T-cell (primary cell): Measurements from ENCODE around the gene TGIF1. TPM values are rescaled to one million over a fixed set of nuclear protein-coding genes. Genes with fewer than 3 reads are reported as not detected.

Experiments
- ATAC-seq, 4 experiments: fragments of 200-7000 bp in 3 of 4; fragments of 150-1000 bp in 1 of 4; cut with Tn5 transposase; replicated peaks in 1 of 4; 1 replicate in 3 of 4; 2 replicates in 1 of 4; pipeline ENCODE4 v1.10.0; 2021; ENCODE audit warnings: moderate library complexity in 3 of 4, mild to moderate bottlenecking in 2 of 4, moderate number of reproducible peaks in 1 of 4
- CTCF ChIA-PET, 2 donors: fragments of 300-600 bp; sonication (Branson Sonifier 250); formaldehyde crosslinking; loops; one replicate each; lab custom pipeline; 2022; ENCODE audit warnings: antibody characterized with exemption in 2 of 2; lab: Charles Lee
- POLR2A ChIA-PET, 2 donors: fragments of 300-600 bp; sonication (Branson Sonifier 250); formaldehyde crosslinking; loops; one replicate each; lab custom pipeline; 2022; ENCODE audit warnings: antibody characterized with exemption in 2 of 2; lab: Charles Lee
- DNase-seq, 35 experiments: peaks; one replicate each; pipeline versions ENCODE4 v3.0.0 to v3.0.0-alpha.2; 2013 to 2023
- H3K27ac ChIP-seq: one replicate; pipeline ENCODE4 v1.5.1; 2013; ENCODE audit warnings: low read length
- H3K27me3 ChIP-seq, 2 experiments: replicated peaks in 1 of 2; 1 replicate in 1 of 2; 2 replicates in 1 of 2; pipeline versions ENCODE4 v1.6.1 to v1.7.0; 2013; ENCODE audit warnings: low read length in 1 of 2, mixed read lengths in 1 of 2; ENCODE audit not compliant: control insufficient read depth in 2 of 2, insufficient read depth in 2 of 2; ENCODE audit errors: extremely low read depth in 1 of 2
- H3K36me3 ChIP-seq, 2 donors: 1 replicate in 1 of 2; 2 replicates in 1 of 2; pipeline versions ENCODE4 v1.6.1 to v1.7.0; 2013; ENCODE audit warnings: low read length in 1 of 2; ENCODE audit not compliant: control insufficient read depth in 2 of 2, insufficient read depth in 1 of 2; ENCODE audit errors: extremely low read depth in 1 of 2
- H3K4me1 ChIP-seq, 2 experiments: 1 replicate in 1 of 2; 2 replicates in 1 of 2; pipeline versions ENCODE4 v1.6.1 to v1.7.0; 2013; ENCODE audit warnings: low read length in 2 of 2, mixed read lengths in 1 of 2; ENCODE audit not compliant: insufficient read depth in 2 of 2, control insufficient read depth in 1 of 2; ENCODE audit errors: extremely low read depth in 1 of 2
- H3K4me3 ChIP-seq, 2 donors: 1 replicate in 1 of 2; 2 replicates in 1 of 2; pipeline versions ENCODE4 v1.5.1 to v1.7.0; 2013; ENCODE audit warnings: mild to moderate bottlenecking in 2 of 2, low read length in 1 of 2, moderate library complexity in 1 of 2; ENCODE audit not compliant: control insufficient read depth in 1 of 2; ENCODE audit errors: extremely low read depth in 1 of 2
- H3K9me3 ChIP-seq: 2 replicates; pipeline ENCODE4 v1.7.0; 2013
- H3K27ac Mint-ChIP-seq, 2 donors: one replicate each; pipeline ENCODE4 v1.8.0; 2020 to 2021; ENCODE audit warnings: mild to moderate bottlenecking in 2 of 2, mixed read lengths in 2 of 2
- H3K27me3 Mint-ChIP-seq, 2 donors: one replicate each; pipeline ENCODE4 v1.8.0; 2021 to 2022; ENCODE audit warnings: mixed read lengths in 2 of 2
- H3K36me3 Mint-ChIP-seq: one replicate; pipeline ENCODE4 v1.8.0; 2021; ENCODE audit warnings: mixed read lengths
- H3K4me1 Mint-ChIP-seq, 3 donors: one replicate each; pipeline ENCODE4 v1.8.0; 2020 to 2022; ENCODE audit warnings: mixed read lengths in 3 of 3, mild to moderate bottlenecking in 1 of 3
- H3K4me3 Mint-ChIP-seq, 3 donors: one replicate each; pipeline ENCODE4 v1.8.0; 2020 to 2022; ENCODE audit warnings: mild to moderate bottlenecking in 3 of 3, mixed read lengths in 3 of 3, moderate library complexity in 3 of 3
- H3K9me3 Mint-ChIP-seq, 3 donors: one replicate each; pipeline ENCODE4 v1.8.0; 2020 to 2022; ENCODE audit warnings: mixed read lengths in 3 of 3
- WGBS: methylation state at CpG from one replicate; pipeline ENCODE4 v1.1.5; 2013; ENCODE audit warnings: missing lambda C conversion rate; ENCODE audit not compliant: insufficient coverage; 5-methylcytosine and 5-hydroxymethylcytosine counted together
- total RNA-seq, 35 experiments: library from RNA in 6 of 35; stranded (reverse) in 6 of 35; fragments of 120-200 nt in 1 of 35; gene quantifications; one replicate each; pipeline versions ENCODE4 v1.2.1 to v1.2.4 and lab custom pipeline; 2013 to 2026

The TGIF1 gene
- total RNA-seq, 5 donors from 2014 or later (not counting 1 experiment from before 2014, with no cell fraction given) = 40.5 to 90.5 (median 81.8) TPM

DNA sequence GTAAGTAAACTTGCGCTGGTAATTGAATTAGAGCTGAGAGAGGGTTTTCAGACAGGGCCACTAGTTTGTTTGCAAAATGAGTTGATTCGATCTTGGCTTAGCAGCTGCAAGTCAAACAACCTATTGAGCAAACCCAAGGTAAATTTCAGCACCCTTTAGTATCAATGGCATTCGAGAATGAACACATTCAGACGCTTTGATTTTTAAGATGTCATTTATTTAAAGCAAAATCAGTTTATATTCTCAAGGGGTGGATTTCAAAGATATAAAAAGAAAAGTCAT lies 44.2 kb downstream of the TGIF1 start:
- no peaks in the 10 kb centered on the region for H3K9me3 ChIP-seq
- WGBS = no CpG with 5 or more reads among the region's 4 CpGs

DNA sequence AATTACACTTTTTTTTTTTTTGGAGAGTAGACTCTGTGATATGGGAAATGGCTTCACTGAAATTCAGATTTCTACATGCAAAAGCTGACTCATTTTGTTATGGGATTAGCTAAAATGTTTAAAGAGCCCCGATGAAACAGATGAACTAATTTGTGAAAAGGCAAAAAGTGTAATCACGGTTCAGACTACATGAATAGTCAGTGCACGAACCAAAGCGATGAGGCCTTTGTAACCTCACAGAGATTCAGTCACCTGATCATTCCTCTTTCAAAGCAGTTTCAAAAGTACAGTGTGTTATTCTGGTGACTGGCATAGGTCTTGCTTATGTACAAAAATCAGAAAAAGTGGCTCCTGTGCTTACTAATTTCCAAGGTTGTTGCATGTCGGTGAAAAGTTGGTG lies 44.6 kb downstream of the TGIF1 start:
- H3K27ac Mint-ChIP-seq = no peak overlapping the region
- H3K36me3 Mint-ChIP-seq = no peaks in the 10 kb centered on the region
- Histone ChIP-seq H3K4me1 (peaks cover 0 to 8% of the 10 kb centered on the region in 2 experiments), H3K4me3 (no peak overlapping the region), H3K9me3 (no peaks in the 10 kb centered on the region), H3K36me3 (no peaks in the 10 kb centered on the region), H3K27me3 (peaks cover 0 to 12% of the 10 kb centered on the region in 2 experiments), H3K27ac (no peak overlapping the region)
- ATAC-seq = no peak
- H3K27me3 Mint-ChIP-seq = peaks cover 18 to 30% of the 10 kb centered on the region in 2 donors
- no peaks in the 10 kb centered on the region for H3K9me3 Mint-ChIP-seq
- DNase-seq = no peak
- H3K4me1 Mint-ChIP-seq = peaks cover 16 to 23% (median 18%) of the 10 kb centered on the region in 3 donors
- no peak overlapping the region for H3K4me3 Mint-ChIP-seq
- CTCF ChIA-PET = interaction anchor here in 1 of 2 donors (1.0 to 1.4 kb wide), 2 partner anchors 13 to 91 kb away, joined by 3 to 4 read pairs; no protein-coding TSS in a partner anchor
- POLR2A ChIA-PET = no interaction called here
- no CpG with 5 or more reads among the region's 5 CpGs for WGBS

More for the DNA sequence above, 44.2 kb downstream of the TGIF1 start:
- Histone ChIP-seq H3K27me3 (peaks cover 0 to 8% of the 10 kb centered on the region in 2 experiments), H3K27ac (no peak overlapping the region), H3K4me3 (no peak overlapping the region), H3K4me1 (peaks cover 0 to 4% of the 10 kb centered on the region in 2 experiments), H3K36me3 (no peaks in the 10 kb centered on the region)
- H3K36me3 Mint-ChIP-seq = no peaks in the 10 kb centered on the region
- no peak for DNase-seq
- H3K27ac Mint-ChIP-seq = no peak overlapping the region
- peaks cover 14 to 28% of the 10 kb centered on the region in 2 donors for H3K27me3 Mint-ChIP-seq
- ChIA-PET POLR2A (no interaction called here), CTCF (interaction anchor here in 1 of 2 donors (1.4 kb wide), 1 partner anchor 12 kb away, joined by 3 read pairs; no protein-coding TSS in a partner anchor)
- H3K4me1 Mint-ChIP-seq = peaks cover 12 to 19% (median 15%) of the 10 kb centered on the region in 3 donors
- no peak for ATAC-seq
- H3K9me3 Mint-ChIP-seq = no peaks in the 10 kb centered on the region
- no peak overlapping the region for H3K4me3 Mint-ChIP-seq

DNA sequence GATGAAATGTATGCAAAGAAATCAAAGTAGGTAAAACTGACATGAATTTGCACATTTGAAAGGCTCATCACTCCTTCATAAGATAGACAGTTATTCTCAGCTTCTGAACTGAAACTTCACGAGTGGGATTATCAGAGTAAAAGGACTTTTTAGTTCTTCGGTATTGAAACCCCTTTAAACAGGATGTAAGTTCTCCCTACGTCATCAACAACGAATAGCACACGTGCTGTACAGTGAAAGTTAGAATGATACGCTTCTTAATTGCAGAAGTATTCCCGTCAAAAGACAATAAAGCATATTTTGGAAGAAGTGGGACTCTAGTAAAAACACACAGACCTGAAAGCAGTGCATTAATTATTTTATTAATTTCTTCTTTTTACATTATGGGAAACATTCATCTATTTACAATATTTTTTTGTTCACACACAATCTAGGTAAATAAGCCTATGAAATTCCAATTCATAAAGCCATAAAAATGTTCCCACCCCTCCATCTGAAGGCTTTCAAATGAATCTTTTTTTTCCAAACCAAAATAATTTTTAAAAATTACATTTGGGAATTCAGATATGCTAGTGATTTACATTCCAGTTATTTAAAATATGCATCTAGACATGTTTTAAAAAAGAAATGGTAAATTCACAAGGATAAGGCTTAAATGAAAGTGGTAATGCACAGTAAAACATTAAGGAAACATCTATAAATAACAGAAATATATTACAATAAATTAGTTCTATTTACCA lies 45.9 kb downstream of the TGIF1 start:
- Mint-ChIP-seq H3K4me3 (no peak overlapping the region), H3K9me3 (no peaks in the 10 kb centered on the region), H3K27me3 (peaks cover 25 to 32% of the 10 kb centered on the region in 2 donors), H3K27ac (no peak overlapping the region), H3K36me3 (no peaks in the 10 kb centered on the region), H3K4me1 (peaks cover 21 to 29% (median 24%) of the 10 kb centered on the region in 3 donors)
- CTCF ChIA-PET = no interaction called here
- POLR2A ChIA-PET = no interaction called here
- peaks cover 0 to 20% of the 10 kb centered on the region in 2 experiments for H3K27me3 ChIP-seq
- H3K27ac ChIP-seq = no peak overlapping the region
- H3K9me3 ChIP-seq = no peaks in the 10 kb centered on the region
- no peak overlapping the region for H3K4me3 ChIP-seq
- no peaks in the 10 kb centered on the region for H3K36me3 ChIP-seq
- peak in 1 of 4 experiments; percentile 43 for ATAC-seq
- no CpG with 5 or more reads among the region's 7 CpGs for WGBS
- peak in 1 of 35 experiments; percentile 19 for DNase-seq
- H3K4me1 ChIP-seq = peaks cover 0 to 9% of the 10 kb centered on the region in 2 experiments

DNA sequence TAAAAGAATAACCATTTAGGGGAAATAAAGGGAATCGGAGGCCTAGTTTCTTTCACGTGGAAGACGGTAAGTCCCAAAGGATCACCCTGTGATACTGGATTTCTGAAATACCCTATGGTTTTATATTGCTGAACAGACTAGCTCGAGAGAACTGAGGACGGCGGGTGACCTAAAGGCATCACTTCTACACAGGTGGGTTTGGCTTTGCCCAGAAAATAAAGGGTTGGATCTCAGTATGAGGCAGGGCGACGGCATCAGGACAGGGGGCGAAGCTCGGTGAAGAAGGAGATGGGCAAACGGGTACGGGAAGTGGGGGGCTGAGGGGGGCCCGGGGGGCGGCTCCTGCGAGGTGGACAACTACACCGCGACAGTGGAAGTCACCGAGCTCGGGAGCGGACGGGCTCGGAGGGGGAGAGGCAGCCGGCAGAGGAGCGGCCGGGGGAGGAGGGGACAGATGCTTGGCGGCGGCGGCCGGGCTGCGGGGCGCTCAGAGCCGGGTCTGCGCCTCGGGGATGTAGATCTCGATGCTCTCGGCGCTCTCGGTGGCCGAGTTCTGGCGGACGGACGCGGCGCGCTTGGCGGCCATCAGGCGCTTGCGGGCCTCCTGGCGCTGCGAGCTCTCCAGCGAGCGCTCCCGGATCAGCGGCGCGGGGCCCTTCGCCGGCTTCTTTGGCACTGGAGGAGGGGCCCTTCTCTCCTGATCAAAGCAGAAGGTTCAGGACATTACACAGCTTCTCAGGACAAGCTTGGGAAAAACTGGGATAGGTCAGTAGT lies 48.9 kb downstream of the TGIF1 start:
- peak overlapping the region; percentile 57 to 78 (median 72) for H3K4me3 Mint-ChIP-seq
- CTCF ChIA-PET = interaction anchor here (0.8 to 1.0 kb wide), 2 partner anchors 45 to 167 kb away, joined by 3 read pairs; no protein-coding TSS in a partner anchor
- POLR2A ChIA-PET = interaction anchor here (0.6 to 0.7 kb wide), 3 partner anchors 11 to 87 kb away, joined by 4 to 11 read pairs (median 8); no protein-coding TSS in a partner anchor
- ATAC-seq (peak; percentile 47 to 53 (median 48)), DNase-seq (peak in 10 of 35 experiments; percentile 0 to 21 (median 6))
- H3K4me1 Mint-ChIP-seq = peaks cover 19 to 22% (median 20%) of the 10 kb centered on the region in 3 donors
- WGBS = 20% methylated on average over 52 of the region's 58 CpGs
- H3K9me3 ChIP-seq = no peaks in the 10 kb centered on the region
- H3K27me3 ChIP-seq = peaks cover 0 to 21% of the 10 kb centered on the region in 2 experiments
- no peak overlapping the region for H3K27ac Mint-ChIP-seq
- H3K4me1 ChIP-seq = peaks cover 0 to 9% of the 10 kb centered on the region in 2 experiments
- no peak overlapping the region for H3K27ac ChIP-seq
- H3K36me3 Mint-ChIP-seq = no peaks in the 10 kb centered on the region
- peak overlapping the region in 1 of 2 donors; percentile 62 for H3K4me3 ChIP-seq
- H3K9me3 Mint-ChIP-seq = no peaks in the 10 kb centered on the region
- H3K27me3 Mint-ChIP-seq = peaks cover 23 to 26% of the 10 kb centered on the region in 2 donors
- H3K36me3 ChIP-seq = no peaks in the 10 kb centered on the region

DNA sequence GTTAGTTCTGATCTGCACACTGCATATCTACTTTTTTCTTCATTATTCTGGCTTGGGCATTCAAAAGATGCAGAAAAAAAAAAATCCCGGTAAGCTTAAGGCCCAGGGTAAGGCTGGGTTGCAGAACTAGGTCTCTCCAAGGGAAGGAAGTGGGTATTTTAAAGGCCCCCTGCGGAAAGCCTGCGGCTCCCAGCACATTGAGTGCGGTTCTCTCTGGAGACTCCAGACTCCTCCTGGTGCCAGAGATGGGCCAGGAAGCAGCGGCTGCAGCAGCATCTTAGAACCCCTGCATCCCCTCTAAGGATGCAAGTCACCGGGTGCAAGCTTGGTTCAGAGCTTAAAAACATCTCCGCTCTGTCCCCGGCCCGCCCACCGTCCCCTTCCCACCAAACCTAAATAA lies 49.5 kb downstream of the TGIF1 start:
- no peaks in the 10 kb centered on the region for H3K9me3 Mint-ChIP-seq
- Histone ChIP-seq H3K9me3 (no peaks in the 10 kb centered on the region), H3K4me1 (peaks cover 0 to 9% of the 10 kb centered on the region in 2 experiments), H3K27me3 (peaks cover 0 to 21% of the 10 kb centered on the region in 2 experiments), H3K27ac (no peak overlapping the region), H3K4me3 (peak overlapping the region in 1 of 2 donors; percentile 62), H3K36me3 (no peaks in the 10 kb centered on the region)
- H3K4me3 Mint-ChIP-seq = peak overlapping the region; percentile 57 to 78 (median 59)
- ChIA-PET CTCF (interaction anchor here (0.8 to 1.0 kb wide), 2 partner anchors 45 to 166 kb away, joined by 3 read pairs; no protein-coding TSS in a partner anchor), POLR2A (interaction anchor here in 1 of 2 donors (0.7 kb wide), 1 partner anchor 25 kb away, joined by 4 read pairs; no protein-coding TSS in a partner anchor)
- H3K4me1 Mint-ChIP-seq = peaks cover 17 to 20% (median 18%) of the 10 kb centered on the region in 3 donors
- peak in 1 of 35 experiments; percentile 2 for DNase-seq
- 18% methylated on average over 2 of the region's 10 CpGs for WGBS
- peaks cover 23 to 26% of the 10 kb centered on the region in 2 donors for H3K27me3 Mint-ChIP-seq
- H3K27ac Mint-ChIP-seq = no peak overlapping the region
- peak in 2 of 4 experiments; percentile 27 to 43 for ATAC-seq
- no peaks in the 10 kb centered on the region for H3K36me3 Mint-ChIP-seq

DNA sequence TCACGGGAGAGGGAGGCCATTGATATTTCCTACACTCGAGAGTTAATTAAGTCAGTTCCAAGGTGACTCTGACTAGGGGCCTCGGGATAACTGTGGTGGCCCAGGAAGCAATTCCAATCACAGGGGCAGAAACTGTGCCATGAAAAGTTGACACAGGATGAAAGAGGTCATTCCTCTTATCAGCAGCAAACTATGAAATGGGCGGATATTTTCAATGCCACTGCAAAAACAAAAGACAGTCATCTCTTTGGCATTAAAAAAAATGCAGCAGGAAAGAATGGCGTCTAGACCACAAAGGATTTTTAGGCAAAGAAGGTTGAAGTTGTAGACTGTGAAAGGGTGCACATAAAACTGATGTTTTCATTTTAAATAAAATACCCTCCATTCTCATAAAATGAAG lies 50.0 kb downstream of the TGIF1 start:
- Histone ChIP-seq H3K4me1 (peaks cover 0 to 9% of the 10 kb centered on the region in 2 experiments), H3K36me3 (no peaks in the 10 kb centered on the region), H3K27me3 (peaks cover 0 to 21% of the 10 kb centered on the region in 2 experiments), H3K27ac (no peak overlapping the region), H3K9me3 (no peaks in the 10 kb centered on the region), H3K4me3 (no peak overlapping the region)
- CTCF ChIA-PET = no interaction called here
- Mint-ChIP-seq H3K27me3 (peaks cover 23 to 26% of the 10 kb centered on the region in 2 donors), H3K4me3 (no peak overlapping the region), H3K36me3 (no peaks in the 10 kb centered on the region), H3K27ac (peak overlapping the region in 1 of 2 donors; percentile 7), H3K9me3 (no peaks in the 10 kb centered on the region), H3K4me1 (peaks cover 17 to 20% (median 18%) of the 10 kb centered on the region in 3 donors)
- 80% methylated on average over 2 of the region's 5 CpGs for WGBS
- ATAC-seq (no peak), DNase-seq (no peak)
- POLR2A ChIA-PET = no interaction called here
